ENCODE results near the gene ANKRD44.

ANKRD44 gene

GRCh38 chr2:197236159-197236558, 74.4 kb downstream of the ANKRD44 start:
- no peak for DNase-seq

- DNase-seq: no peak
Measured at GRCh38 chr2:197235711-197236110, 74.9 kb downstream of the ANKRD44 start.

- no peak for DNase-seq
Measured at GRCh38 chr2:197234671-197235191, 75.8 kb downstream of the ANKRD44 start.

- DNase-seq: no peak
Measured at GRCh38 chr2:197233473-197233872, 77.1 kb downstream of the ANKRD44 start.

- no peak for DNase-seq
Measured at GRCh38 chr2:197232010-197232409, 78.6 kb downstream of the ANKRD44 start.

- DNase-seq: no peak
Measured at GRCh38 chr2:197229509-197230443, 80.8 kb downstream of the ANKRD44 start.

- DNase-seq: no peak
Measured at GRCh38 chr2:197223451-197223850, 87.1 kb downstream of the ANKRD44 start.

GRCh38 chr2:197219636-197220035, 90.9 kb downstream of the ANKRD44 start:
- DNase-seq: no peak

- no peak for DNase-seq
Measured at GRCh38 chr2:197217541-197217940, 93.0 kb downstream of the ANKRD44 start.

- DNase-seq: no peak
Measured at GRCh38 chr2:197216361-197216979, 94.1 kb downstream of the ANKRD44 start.

GRCh38 chr2:197215748-197216360, 94.7 kb downstream of the ANKRD44 start:
- DNase-seq: no peak

- no peak for DNase-seq
Measured at GRCh38 chr2:197212344-197213262, 98.0 kb downstream of the ANKRD44 start.

- no peak for DNase-seq
Measured at GRCh38 chr2:197211881-197212342, 98.7 kb downstream of the ANKRD44 start.

GRCh38 chr2:197210430-197210829, 100.2 kb downstream of the ANKRD44 start:
- no peak for DNase-seq

- no peak for DNase-seq
Measured at GRCh38 chr2:197209742-197210408, 100.7 kb downstream of the ANKRD44 start.

GRCh38 chr2:197209246-197209645, 101.3 kb downstream of the ANKRD44 start:
- DNase-seq: no peak

- DNase-seq: no peak
Measured at GRCh38 chr2:197208841-197209240, 101.7 kb downstream of the ANKRD44 start.

- no peak for DNase-seq
Measured at GRCh38 chr2:197208024-197208423, 102.6 kb downstream of the ANKRD44 start.

- DNase-seq: no peak
Measured at GRCh38 chr2:197207598-197207997, 103.0 kb downstream of the ANKRD44 start.

GRCh38 chr2:197207106-197207505, 103.5 kb downstream of the ANKRD44 start:
- DNase-seq: no peak

- DNase-seq: no peak
Measured at GRCh38 chr2:197205585-197206215, 104.9 kb downstream of the ANKRD44 start.

Data from right forelimb (tissue), 1 donor.